Measurements from ENCODE around the gene SH3PXD2A.

SH3PXD2A gene

DNA sequence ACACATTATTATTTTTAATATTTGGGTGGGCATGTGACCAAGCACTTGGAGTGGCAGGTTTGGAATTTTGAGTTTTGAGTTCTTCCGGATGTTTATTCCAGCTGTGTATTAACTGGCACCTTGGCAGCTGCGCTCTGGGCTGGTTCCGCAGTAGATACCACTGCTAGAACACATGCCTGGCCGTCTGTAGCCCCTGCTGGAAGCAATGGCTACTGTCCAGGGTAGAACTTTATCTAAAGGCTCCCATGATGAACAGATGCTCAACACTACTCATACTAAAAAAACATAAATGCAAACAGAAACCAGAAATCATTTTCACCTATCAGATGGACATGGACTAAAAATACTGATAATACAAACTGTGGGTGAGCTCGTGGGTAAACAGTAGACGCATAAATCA is 19.4 kb upstream of the SH3PXD2A start:
- no peak for DNase-seq (ENCODE audit: low read depth in 2 of 2)

DNA sequence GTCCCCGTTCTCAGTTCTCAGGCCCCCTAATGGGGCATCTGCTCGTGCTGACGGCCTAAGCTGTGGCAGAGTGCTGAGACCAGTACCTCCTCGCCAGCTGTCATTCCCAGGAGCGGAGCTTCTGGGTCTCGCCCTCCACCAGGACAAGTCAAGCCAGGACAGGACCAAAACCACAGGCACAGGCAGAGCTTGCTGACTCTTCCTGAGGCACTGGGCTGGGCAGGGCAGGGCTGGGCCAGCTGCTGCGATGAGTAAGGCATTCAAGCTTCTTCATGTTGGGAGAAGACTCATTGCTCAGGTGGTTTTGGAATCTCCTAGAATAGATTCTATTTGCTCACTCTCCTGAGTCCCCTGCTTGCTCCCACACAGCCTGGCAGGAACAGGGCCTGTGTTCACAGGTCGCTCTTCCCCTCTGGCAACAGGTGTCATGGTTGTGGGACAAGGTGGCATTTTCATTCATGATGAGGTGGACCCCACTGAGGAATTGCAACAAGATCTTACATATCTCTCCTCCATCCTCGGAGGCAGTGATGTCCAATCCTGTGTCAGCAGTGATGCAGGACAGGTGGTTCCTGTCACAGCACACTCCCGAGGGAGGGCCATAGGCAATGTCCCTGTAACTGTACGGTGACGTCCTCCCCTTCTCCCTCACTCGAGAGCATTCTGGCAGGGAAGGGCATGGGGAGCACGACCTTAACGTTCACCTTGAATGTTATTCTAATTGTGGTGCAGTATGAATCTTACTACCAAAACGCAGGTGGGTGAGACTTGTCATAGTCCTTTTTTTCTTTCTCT is 17.0 kb upstream of the SH3PXD2A start:
- no peak for DNase-seq (ENCODE audit: low read depth in 2 of 2)

DNA sequence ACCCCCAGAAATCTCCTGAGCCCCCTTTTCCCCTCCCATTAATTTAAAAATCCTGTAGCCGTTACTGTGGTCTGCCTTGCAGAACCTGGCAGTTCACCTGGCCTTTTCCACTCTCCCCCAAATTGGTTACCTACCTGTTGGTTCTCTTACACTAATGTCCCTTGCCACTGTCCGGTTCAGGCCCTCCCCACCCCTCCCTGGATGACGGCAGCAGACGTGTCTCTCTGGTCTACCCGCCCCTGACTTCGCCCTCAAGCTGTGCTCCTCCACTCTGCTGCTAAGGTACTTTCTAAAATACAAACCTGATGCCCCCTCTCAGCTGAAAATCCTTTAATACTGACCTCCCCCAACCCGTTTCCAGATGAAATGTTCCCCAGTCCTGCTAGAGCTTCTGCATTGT is 15.6 kb upstream of the SH3PXD2A start:
- DNase-seq (ENCODE audit: low read depth in 2 of 2), result no peak

DNA sequence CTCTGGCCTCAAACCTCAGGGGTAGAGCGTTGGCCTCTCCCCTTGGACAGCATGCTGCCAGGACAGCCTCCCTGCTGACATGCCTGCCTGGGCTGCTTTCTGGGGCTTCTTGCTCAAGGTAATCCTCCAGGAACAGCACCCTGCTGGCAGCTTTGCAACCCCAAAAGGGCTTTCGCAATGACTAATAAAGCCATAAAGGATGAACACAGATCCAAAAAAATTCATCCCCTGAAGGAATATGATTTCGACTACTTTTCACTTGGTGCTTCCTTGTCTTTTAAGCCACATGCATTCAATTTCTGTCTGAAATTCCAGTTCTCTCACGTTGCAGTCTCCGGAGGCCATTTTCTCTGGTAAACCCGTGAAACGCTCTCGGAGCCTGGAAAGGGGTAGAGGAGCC is 15.1 kb upstream of the SH3PXD2A start:
- peak in 1 of 2 experiments; percentile 62 for DNase-seq (ENCODE audit: low read depth in 2 of 2)

DNA sequence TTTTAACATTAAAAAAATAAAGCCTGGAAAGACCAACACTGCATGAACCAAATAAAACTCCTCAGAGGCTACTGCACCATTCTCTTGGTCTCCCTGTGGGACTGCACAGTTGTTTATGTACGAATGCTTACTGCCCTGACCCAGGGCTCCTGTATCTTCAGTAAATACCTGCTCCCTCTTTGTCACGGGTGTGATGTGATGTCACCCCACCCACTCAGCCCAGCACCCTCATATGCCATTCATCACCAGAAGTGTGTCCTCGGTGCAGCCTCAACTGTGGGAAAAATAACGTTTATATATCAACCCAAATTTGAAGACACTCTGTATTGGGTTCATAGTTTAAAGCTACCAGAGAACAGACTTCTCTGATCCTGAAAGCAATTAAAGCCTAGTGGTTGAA is 14.0 kb upstream of the SH3PXD2A start:
- no peak for DNase-seq (ENCODE audit: low read depth in 2 of 2)

DNA sequence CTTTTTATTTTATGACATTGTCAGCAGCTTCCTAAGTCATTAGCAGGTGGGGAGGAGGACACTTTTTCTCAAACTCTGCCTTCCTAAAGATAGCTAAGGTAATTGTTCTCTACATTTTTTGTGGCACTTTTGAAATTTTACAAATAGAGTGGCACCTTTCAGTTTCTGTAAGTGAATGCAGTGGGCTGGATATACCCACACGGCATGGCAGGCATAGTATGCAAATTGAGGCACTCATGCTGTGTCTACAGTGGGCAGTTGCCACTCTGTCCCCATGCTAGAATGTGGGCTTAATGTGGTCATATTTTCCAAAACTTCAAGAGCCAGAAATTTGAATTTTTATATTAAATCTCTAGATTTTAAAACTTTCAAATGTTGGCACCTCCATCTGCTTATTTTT is 12.8 kb upstream of the SH3PXD2A start:
- no peak for DNase-seq (ENCODE audit: low read depth in 2 of 2)

DNA sequence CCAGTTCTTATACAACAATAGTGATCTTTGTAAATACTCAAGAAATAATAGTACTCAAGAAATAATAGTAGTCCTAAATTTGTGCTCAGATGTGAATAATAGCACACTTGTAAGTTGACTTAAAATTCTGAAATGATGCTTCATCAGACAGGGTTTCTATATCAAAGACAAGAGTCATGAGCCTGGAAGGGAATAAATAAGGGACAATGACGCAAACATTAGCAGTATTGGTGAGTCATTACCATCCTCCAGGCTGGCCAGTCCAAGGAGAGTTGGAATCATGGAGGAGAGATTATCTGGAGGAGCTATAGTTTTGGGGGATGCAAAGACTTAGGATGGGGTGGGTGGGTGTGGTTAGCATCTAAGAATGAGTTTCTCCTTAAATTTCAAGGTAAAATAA is 6.1 kb upstream of the SH3PXD2A start:
- DNase-seq (ENCODE audit: low read depth in 2 of 2), result no peak

DNA sequence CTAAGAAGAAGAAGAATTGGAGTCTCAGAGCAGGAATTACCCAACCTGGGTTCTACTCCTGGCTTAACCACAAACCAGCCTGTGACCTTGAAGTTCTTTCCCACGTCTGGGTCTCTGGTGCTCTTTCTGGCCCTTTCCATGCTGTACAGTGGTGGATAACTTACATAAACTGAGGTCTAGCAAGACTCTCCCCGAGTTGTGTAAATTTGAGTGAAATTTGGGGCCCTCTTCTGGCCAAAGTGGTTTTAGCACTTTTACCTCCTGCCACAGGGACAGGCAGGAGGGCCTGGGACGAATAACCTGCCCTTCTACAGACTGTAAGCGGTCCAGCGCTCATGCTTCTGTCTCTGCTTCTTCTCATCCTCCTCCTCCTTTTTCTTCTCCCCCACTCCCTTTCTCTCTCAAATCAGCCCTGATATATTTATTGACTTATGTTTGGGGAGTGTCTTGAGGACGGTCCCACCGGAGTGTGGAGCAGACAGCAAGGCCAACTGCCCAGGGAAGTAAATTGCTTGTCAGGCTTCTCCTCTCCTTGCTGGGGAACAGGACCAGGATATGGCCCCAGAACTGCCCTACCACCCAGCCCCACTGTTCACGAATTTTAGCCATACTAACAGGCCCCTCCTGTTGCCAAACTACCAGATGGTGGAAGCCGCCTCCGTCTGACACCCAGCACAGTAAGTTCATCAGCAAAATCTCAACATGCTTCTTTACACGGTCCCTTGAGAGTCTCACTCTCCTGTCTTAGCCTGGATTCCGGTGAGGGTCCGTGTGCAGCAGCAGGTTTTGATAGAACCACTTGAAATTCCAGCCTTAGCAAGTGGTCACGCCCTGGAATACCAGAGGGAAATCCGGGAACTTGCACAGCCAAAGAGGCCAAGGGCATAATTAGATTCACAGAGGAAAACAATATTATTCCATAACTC is 4.0 kb upstream of the SH3PXD2A start:
- no peak for DNase-seq (ENCODE audit: low read depth in 2 of 2)

DNA sequence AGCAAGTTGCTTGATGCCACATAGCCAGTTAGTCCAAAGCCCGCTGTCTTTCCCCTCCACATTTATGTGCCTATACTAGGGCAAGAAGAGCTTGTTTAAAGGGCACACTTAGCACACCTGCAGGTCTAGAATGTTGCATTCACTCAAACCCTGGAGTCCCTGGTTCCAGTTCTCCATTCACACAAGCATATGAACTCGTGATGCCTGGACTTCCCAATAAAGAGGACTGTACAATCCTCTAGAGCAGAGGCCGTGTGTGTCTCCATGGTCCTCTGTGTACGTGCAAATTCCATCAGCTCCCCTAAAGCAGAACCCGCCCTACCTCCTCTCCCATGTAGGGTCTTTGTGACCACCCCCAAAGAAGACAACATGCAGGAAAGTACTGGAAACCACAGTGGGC is 3.0 kb upstream of the SH3PXD2A start:
- DNase-seq (ENCODE audit: low read depth in 2 of 2), result no peak

DNA sequence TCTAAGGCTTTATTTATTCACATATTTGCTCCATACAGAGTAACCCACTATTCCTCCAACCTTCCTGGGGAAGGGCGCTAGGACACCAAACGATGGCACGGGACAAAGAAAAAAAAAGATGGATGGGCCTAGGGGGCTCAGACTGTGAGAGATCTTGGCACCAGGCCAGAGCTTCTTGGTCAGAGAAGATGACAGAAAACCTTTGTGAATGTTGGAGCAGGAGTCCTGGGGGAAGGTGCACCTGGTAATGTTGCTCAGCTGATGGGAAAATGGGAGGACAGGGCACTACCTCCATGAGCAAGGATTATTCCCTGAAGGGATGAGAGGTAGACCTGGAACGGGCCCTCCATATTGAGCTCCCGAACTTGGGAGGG is 1.4 kb upstream of the SH3PXD2A start:
- DNase-seq (ENCODE audit: low read depth in 2 of 2), result no peak

DNA sequence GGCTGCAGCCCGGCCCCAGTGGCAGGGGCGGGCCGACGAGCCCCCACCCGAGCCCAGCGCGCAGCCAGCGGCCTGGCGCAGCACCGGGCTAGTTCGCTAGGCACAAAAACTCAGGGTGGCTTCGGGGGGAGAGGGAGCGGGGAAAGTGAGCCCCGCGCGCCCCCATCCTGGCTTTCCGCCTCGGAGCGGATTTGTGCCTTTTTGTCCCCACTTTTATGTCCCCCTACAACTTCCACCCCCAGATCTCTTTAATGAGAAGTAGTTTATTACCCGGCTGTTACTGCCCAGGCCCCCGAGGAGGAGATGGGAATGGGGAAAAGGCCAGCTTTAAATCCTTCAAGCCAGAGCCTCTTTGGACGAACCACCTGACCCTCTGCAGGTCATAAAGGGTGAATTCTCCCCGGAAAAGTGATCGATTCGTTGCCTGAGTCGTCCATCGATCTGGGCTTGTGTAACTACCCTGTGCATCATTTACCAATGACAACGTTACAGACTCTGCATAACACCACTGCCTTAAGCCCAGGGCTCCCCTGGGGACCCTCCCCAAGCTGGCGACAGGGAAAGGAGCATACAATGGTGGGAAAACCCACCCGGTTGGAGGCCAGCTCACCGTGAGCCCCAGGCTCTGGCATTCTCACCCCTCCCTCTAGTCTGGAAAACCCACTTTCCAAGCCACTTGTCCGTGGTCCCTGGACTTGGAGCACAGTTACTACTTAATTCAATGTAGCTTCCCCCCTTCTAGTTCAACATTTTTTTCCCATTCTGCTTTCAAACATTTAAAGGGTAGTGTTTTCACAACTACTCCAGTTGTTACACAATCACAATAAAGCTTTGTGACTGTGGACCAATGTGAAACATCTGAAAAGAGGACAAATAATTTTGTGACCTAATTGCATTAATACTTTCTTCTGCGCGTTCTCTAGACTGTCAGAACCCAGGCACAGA is 748 bp upstream of the SH3PXD2A start:
- no peak for DNase-seq (ENCODE audit: low read depth in 2 of 2)

DNA sequence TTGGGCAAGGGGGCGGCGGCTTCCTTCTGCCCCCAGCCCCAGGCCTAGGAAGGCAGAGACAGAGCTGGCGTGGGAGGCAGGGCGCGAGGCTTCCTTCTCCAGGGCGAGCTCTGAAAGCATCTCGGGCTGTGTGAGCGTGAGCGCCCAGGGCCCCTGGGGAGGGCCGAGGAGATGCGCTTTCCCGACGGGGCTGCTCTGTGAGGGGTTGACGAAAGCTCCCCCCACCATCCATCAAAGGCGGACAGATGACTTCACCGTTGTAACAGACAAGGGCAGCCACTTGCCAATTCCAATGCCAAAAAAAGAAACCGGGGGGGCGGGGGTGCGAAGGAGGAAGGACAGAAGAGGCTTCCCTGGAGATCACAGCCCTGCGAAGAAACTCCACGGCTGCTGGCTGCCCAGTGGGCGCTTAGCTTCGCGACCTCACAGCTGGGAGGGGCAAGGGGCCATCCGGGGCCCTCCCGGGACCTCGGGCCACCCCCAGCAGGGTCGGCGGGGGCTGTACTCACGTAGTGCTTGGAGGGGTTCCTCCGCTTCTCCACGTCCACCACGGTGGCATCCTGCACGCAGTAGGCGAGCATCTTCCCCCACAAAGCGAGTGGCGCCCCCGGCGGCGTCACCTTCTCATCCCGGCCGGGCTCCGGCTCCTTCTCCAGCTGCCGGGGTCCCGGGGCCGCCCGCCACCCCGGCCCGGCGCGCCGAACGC is 537 bp downstream of the SH3PXD2A start:
- DNase-seq (ENCODE audit: low read depth in 2 of 2), result peak; percentile 53 to 56

DNA sequence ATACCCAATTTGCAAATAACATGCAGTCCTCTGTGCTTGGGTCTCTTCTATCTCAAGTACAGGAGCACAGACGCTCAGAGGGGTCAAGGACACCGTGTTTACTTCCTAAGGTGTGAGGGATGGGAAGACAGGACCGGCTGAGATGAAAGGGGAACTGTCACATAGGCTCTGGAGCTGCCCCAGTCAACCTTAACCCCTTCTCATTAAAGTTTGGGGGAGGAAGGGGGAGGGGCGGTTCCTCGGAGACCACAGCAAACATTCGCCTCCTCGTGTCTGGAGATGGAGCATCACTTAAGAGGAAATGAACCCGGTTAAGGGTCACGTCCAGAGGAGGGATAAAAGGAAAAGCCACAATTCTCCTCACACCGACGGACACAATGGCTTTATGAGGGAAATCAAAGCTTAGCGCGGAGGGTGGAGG is 1.1 kb downstream of the SH3PXD2A start:
- DNase-seq (ENCODE audit: low read depth in 2 of 2), result no peak

DNA sequence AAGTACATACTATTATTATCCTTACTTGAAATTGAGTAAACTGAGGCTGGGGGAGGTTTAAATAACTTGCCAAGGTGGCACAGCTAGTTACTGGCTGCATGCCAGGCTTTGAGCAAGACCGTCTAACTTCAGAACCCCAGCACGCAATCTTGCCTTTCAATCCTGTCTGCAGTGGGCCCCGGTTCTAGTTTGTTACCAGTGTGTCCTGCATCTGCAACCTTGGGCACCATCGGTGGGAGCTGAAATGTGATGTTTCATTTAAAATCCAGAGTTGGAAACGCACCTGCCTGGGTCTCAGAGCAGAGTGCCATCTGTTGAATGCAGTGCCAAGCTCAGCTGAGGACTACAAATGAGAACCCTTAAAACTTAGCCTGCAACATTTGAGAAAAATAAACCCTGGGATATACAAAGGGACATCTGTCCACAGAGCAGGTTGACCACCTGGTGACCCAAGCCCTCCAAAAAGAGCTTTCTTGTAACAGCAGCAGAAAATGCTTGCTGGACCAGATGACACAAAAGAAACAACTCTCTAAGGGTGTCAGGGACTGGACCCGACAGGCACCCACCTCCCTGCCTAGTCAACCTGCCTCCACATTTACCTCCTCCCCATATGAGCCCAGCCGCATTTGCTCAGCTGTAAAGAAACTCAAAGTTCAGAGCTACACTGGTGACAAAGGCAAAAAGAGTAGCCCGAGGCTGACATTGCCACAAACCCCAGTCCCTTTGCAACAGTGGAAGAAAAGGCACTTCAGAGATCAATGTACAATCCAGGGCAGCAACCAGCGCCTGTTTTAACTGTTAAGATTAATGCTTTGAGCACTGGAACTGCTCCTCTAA is 1.7 kb downstream of the SH3PXD2A start:
- no peak for DNase-seq (ENCODE audit: low read depth in 2 of 2)

DNA sequence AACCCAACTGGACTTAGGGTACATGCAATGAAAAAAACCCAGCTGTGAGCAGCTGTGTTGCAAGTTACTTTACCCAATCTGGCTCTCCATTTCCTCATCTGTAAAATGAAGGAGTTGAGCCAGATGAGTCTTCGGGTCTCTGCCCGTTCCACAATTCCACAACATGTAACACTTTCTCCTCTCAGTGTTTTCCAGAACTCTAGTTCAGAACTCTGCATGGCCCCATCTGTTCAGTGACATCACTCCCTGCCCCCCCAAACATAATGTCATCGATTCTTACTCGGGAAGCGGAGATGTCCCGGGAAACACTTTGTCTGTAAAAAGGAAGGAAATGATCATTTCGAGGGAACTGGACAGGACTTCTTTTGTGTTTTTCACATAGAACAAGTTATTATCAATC is 2.5 kb downstream of the SH3PXD2A start:
- no peak for DNase-seq (ENCODE audit: low read depth in 2 of 2)

DNA sequence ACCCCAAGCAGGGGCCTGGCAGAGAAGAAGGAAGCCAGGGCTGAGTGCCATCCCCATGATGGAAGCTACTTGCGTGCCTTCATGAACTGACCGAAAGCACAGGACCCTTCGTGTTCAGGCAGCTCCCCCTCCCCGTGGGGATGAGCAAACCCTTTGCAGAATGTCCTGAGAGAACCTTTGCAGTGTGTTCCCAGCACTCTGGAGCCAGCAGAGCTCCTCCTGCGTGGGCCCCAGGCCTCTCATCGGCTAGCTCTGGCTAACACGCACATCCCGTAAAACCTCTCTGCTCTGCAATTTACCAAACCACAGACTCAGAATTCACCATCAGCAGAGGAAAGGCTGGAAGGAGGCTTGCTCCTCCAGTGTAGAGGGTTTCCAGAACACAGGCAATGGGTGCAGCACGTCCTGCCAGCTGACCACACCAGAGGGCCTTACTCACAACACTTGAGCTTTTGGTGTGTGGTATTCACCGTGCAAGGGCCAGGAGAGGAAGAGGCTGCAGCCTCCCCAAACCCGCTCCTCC is 3.1 kb downstream of the SH3PXD2A start:
- no peak for DNase-seq (ENCODE audit: low read depth in 2 of 2)

DNA sequence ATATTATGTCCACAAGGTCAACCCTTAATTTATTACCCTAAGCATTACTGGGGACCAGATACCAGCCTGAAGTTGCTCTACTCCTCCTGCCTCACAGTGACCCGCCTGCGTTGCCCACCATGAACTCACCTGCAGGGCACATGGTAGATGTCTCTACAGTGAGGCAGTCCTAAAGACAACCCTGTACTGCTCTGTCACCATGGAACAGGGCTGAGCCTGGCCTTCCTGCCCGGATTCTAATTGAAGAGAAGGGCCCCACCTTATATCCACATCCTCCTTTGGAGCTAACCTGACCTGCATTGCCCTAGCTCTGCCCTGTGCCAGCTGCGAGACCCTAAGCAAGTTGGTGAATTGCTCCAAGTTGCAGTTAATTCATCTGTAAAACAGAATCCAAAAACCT is 4.1 kb downstream of the SH3PXD2A start:
- no peak for DNase-seq (ENCODE audit: low read depth in 2 of 2)

DNA sequence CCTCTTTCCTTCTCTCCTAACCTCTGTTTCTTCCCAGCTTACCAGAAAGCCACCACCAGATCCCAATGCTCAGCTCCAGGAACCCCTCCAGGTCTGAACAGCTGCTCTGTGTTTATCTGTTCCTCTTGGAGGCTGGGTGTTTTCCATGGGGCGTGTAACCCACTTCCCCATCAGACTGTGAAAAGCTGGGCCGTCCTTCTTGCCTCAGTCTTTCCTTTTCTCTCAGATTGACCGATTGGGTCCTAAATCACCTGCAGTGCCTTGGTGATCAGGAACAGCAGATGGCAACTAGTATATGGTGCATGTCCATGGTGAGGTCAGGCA is 4.8 kb downstream of the SH3PXD2A start:
- DNase-seq (ENCODE audit: low read depth in 2 of 2), result no peak

DNA sequence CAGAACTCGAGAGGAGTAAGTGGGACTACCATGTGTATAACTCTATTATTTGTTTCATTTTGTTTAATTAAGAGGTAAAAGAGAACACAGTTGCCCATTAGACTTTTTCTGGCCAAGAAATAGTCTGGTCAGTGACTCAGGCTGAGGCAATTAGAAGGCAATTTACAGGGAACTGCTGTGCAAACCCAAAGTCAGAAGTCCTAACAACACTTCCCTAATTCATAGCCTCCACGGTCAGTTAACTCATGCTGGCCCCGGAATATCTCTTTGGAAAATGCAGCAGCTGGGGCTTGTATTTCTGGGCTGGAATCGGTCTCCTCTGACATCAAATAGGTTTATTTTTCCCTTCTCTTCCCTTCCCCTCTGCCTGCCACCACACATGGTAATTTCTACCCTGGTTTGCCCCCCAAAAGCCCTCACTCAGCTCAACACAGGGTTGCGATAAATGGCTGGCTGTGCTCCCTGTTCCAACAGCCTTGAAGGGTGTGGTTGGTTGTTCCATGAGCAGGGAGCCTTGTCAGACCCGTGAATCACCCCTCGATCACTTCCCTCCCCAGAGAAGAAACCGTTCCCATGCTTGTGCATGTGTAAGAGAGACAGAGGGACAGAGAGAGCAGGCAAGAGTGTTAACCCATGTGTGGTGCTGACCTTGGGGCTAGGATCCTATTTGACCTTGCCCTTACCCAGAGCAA is 5.3 kb downstream of the SH3PXD2A start:
- DNase-seq (ENCODE audit: low read depth in 2 of 2), result no peak

Measured in fibroblast of skin of left biceps (primary cell).